SK-N-SH (cell line): ENCODE measurements around the gene EXOG. TPM values are rescaled to one million over a fixed set of nuclear protein-coding genes. Genes with fewer than 3 reads are reported as not detected.

Source experiments
- CTCF ChIA-PET: fragments of 300-600, 350-600 bp; formaldehyde crosslinking; extraction: SDS; loops from one replicate; lab custom pipeline; 2021; lab: Yijun Ruan, JAX
- POLR2A ChIA-PET: fragments of 350-600 bp; sonication (Branson Sonifier 250); formaldehyde crosslinking; extraction: SDS; loops from one replicate; lab custom pipeline; 2020; ENCODE audit warnings: antibody characterized with exemption, inconsistent platforms; lab: Yijun Ruan, JAX
- DNase-seq: peaks from one replicate; pipeline ENCODE4 v3.0.0; 2012
- H2AFZ ChIP-seq: fragments of 200-600 bp; sonication (generic); 2 replicates; pipeline ENCODE4 v1.8.1; 2016; ENCODE audit warnings: antibody characterized with exemption, mild to moderate bottlenecking, low read depth
- H3F3A ChIP-seq: fragments of 200-600 bp; sonication (generic); replicated peaks from 2 replicates; pipeline ENCODE3; 2016; ENCODE audit warnings: antibody characterized with exemption, mild to moderate bottlenecking; ENCODE audit not compliant: insufficient read depth
- H3K27ac ChIP-seq, 2 experiments: fragments of 200-500 bp in 1 of 2; fragments of 200-600 bp in 1 of 2; sonication (Bioruptor generic) in 1 of 2; sonication (generic), shearing (Covaris generic) in 1 of 2; 2 replicates each; pipeline versions ENCODE4 v1.5.1 to v1.6.1; 2014 to 2016; ENCODE audit warnings: low read depth in 2 of 2, inconsistent platforms in 1 of 2, low read length in 1 of 2, mild to moderate bottlenecking in 1 of 2, mixed read lengths in 1 of 2
- H3K27me3 ChIP-seq: fragments of 200-600 bp; sonication (generic), shearing (Covaris generic); 2 replicates; pipeline ENCODE4 v1.6.1; 2016; ENCODE audit warnings: mixed run types; ENCODE audit not compliant: insufficient read depth
- H3K36me3 ChIP-seq, 2 experiments: fragments of 200-500 bp in 1 of 2; fragments of 200-600 bp in 1 of 2; sonication (Bioruptor generic) in 1 of 2; sonication (generic) in 1 of 2; replicated peaks in 1 of 2; 2 replicates each; pipeline versions ENCODE3 to v1.5.1; 2014 to 2016; ENCODE audit warnings: low read length in 1 of 2, mild to moderate bottlenecking in 1 of 2; ENCODE audit not compliant: insufficient read depth in 2 of 2, control insufficient read depth in 1 of 2
- H3K4me1 ChIP-seq, 2 experiments: fragments of 200-500 bp in 1 of 2; fragments of 200-600 bp in 1 of 2; sonication (Bioruptor generic) in 1 of 2; sonication (generic), shearing (Covaris generic) in 1 of 2; 2 replicates each; pipeline versions ENCODE4 v1.5.1 to v1.6.1; 2014 to 2016; ENCODE audit warnings: low read depth in 1 of 2, low read length in 1 of 2, mixed run types in 1 of 2; ENCODE audit not compliant: insufficient read depth in 2 of 2, control insufficient read depth in 1 of 2
- H3K4me2 ChIP-seq: fragments of 200-600 bp; sonication (generic), shearing (Covaris generic); 2 replicates; pipeline ENCODE4 v1.6.1; 2017; ENCODE audit warnings: mixed run types
- H3K4me3 ChIP-seq, 2 experiments: fragments of 200-500 bp in 1 of 2; fragments of 200-600 bp in 1 of 2; sonication (Bioruptor generic) in 1 of 2; sonication (generic), shearing (Covaris generic) in 1 of 2; 2 replicates each; pipeline versions ENCODE4 v1.5.1 to v1.8.1; 2014 to 2016; ENCODE audit warnings: low read depth in 2 of 2, inconsistent platforms in 1 of 2, low read length in 1 of 2, mild to moderate bottlenecking in 1 of 2, mixed read lengths in 1 of 2, moderate library complexity in 1 of 2
- H3K79me2 ChIP-seq: fragments of 200-600 bp; sonication (generic); 2 replicates; pipeline ENCODE4 v1.8.1; 2017; ENCODE audit warnings: mild to moderate bottlenecking; ENCODE audit not compliant: insufficient read depth
- H3K9ac ChIP-seq: fragments of 200-600 bp; sonication (generic); 2 replicates; pipeline ENCODE4 v1.6.1; 2017; ENCODE audit warnings: mixed run types
- H3K9me2 ChIP-seq: fragments of 200-600 bp; sonication (generic); 2 replicates; pipeline ENCODE4 v1.6.1; 2017; ENCODE audit warnings: mixed run types
- H3K9me3 ChIP-seq: fragments of 200-600 bp; sonication (generic); 2 replicates; pipeline ENCODE4 v1.6.1; 2017; ENCODE audit warnings: mixed run types, mild to moderate bottlenecking, moderate library complexity
- H4K20me1 ChIP-seq: fragments of 200-600 bp; sonication (generic); 2 replicates; pipeline ENCODE4 v1.6.1; 2017; ENCODE audit warnings: mild to moderate bottlenecking, mixed run types; ENCODE audit not compliant: insufficient read depth
- CHD2 ChIP-seq: fragments of 150-350 bp; IDR thresholded peaks from 2 replicates; pipeline ENCODE4 v1.6.1; 2018; ENCODE audit warnings: low read length; ENCODE audit not compliant: partially characterized antibody
- CTCF ChIP-seq: fragments of 200-600 bp; sonication (generic); IDR thresholded peaks from 2 replicates; pipeline ENCODE4 v1.6.1; 2017; ENCODE audit warnings: antibody characterized with exemption, mild to moderate bottlenecking, moderate library complexity
- ELF1 ChIP-seq: IDR thresholded peaks from 2 replicates; pipeline ENCODE4 v1.4.0; 2012
- FOSL2 ChIP-seq: IDR thresholded peaks from 2 replicates; pipeline ENCODE4 v1.4.0; 2012; ENCODE audit warnings: low read depth, mild to moderate bottlenecking, moderate library complexity, borderline replicate concordance
- FOXM1 ChIP-seq: IDR thresholded peaks from 2 replicates; pipeline ENCODE4 v1.4.0; 2012; ENCODE audit warnings: low read depth, mild to moderate bottlenecking
- GABPA ChIP-seq: IDR thresholded peaks from 2 replicates; pipeline ENCODE4 v1.4.0; 2012; ENCODE audit warnings: low read depth, mild to moderate bottlenecking
- GATA2 ChIP-seq: sonication (generic); formaldehyde crosslinking; IDR thresholded peaks from 2 replicates; pipeline ENCODE4 v1.5.0; 2020; ENCODE audit warnings: mild to moderate bottlenecking, missing genetic modification reagents
- MEF2A ChIP-seq: IDR thresholded peaks from 2 replicates; pipeline ENCODE4 v1.4.0; 2012; ENCODE audit warnings: low read depth, borderline replicate concordance
- MXI1 ChIP-seq: IDR thresholded peaks from 2 replicates; pipeline ENCODE4 v1.6.1; 2012; ENCODE audit warnings: mild to moderate bottlenecking, low read depth, low read length, improper control_type of control experiment
- POLR2AphosphoS5 ChIP-seq: IDR thresholded peaks from 2 replicates; pipeline ENCODE4 v1.6.1; 2012; ENCODE audit warnings: low read depth, low read length
- RAD21 ChIP-seq: IDR thresholded peaks from 2 replicates; pipeline ENCODE4 v1.6.1; 2012; ENCODE audit warnings: mild to moderate bottlenecking, low read length
- RCOR1 ChIP-seq: fragments of 150-350 bp; IDR thresholded peaks from 2 replicates; pipeline ENCODE4 v1.6.1; 2017; ENCODE audit warnings: antibody characterized with exemption, low read length
- REST ChIP-seq: IDR thresholded peaks from 2 replicates; pipeline ENCODE4 v1.6.1; 2012; ENCODE audit warnings: mild to moderate bottlenecking, low read depth, low read length, moderate library complexity
- RFX5 ChIP-seq: IDR thresholded peaks from 2 replicates; pipeline ENCODE4 v1.6.1; 2012; ENCODE audit warnings: mild to moderate bottlenecking, improper control_type of control experiment, low read length
- SMC3 ChIP-seq: IDR thresholded peaks from 2 replicates; pipeline ENCODE4 v1.6.1; 2012; ENCODE audit warnings: low read depth, low read length, improper control_type of control experiment
- TAF1 ChIP-seq: IDR thresholded peaks from 2 replicates; pipeline ENCODE4 v1.6.1; 2012; ENCODE audit warnings: low read depth, mild to moderate bottlenecking, low read length, moderate library complexity, borderline replicate concordance
- USF1 ChIP-seq: IDR thresholded peaks from 2 replicates; pipeline ENCODE4 v1.4.0; 2012; ENCODE audit warnings: low read depth, borderline replicate concordance
- YY1 ChIP-seq: IDR thresholded peaks from 2 replicates; pipeline ENCODE4 v1.4.0; 2012; ENCODE audit warnings: low read depth, mild to moderate bottlenecking
- WGBS: methylation state at CpG from one replicate; pipeline ENCODE4 v1.1.6; 2017; ENCODE audit warnings: low lambda C conversion rate; 5-methylcytosine and 5-hydroxymethylcytosine counted together
- polyA plus RNA-seq, 3 experiments: library from polyadenylated mRNA; depleted of rRNA; stranded (reverse); fragments of >200 nt; gene quantifications; 2 replicates each; pipeline ENCODE4 v1.2.3, GENCODE V29; 2012
- TF ChIP-seq, protein P1 (sequence below): IDR thresholded peaks from 2 replicates; pipeline ENCODE4; 2012

Gene EXOG
- polyA plus RNA-seq, 1 of the 3 experiments (the other 2 are of a cell fraction), result 6.2 TPM

DNA sequence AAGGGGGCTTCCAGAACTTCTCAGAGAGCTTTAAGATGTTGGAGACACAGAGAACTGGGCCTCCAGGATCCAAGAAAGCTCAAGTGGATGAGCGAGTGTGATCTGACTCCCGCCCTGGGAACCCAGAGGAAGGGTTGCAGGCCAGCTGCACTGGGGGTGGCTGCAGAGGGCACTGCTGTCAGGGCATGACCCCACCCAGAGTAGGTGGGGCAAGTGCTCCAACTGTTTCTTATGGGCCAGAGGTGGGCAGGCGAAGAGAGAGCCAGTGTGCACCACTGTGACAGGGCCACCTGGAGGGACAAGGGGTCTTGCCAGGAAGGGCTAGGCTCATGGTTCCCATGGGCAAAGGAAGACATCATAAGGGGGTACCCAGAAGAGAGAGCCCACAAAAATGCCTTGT, 48.8 kb downstream of the EXOG start:
- Histone ChIP-seq H3K4me1 (peaks cover 0 to 22% of the 10 kb centered on the region in 2 experiments; a peak in 1 of 4 replicates), H2AFZ (no peak overlapping the region), H3K9me2 (no peaks in the 10 kb centered on the region), H3K36me3 (no peaks in the 10 kb centered on the region), H3K4me2 (no peak overlapping the region), H3K79me2 (no peaks in the 10 kb centered on the region), H3F3A (no peaks in the 10 kb centered on the region), H3K4me3 (no peak overlapping the region), H3K27me3 (no peaks in the 10 kb centered on the region), H4K20me1 (no peaks in the 10 kb centered on the region), H3K27ac (no peak overlapping the region), H3K9ac (no peak overlapping the region), H3K9me3 (no peaks in the 10 kb centered on the region)
- no peak for DNase-seq
- POLR2A ChIA-PET, result no interaction called here
- CTCF ChIA-PET, result interaction anchor here (2.0 to 2.3 kb wide), 2 partner anchors 17 to 106 kb away, joined by 6 to 11 read pairs; no protein-coding TSS in a partner anchor
- no peak for TF ChIP-seq FOSL2
- no peak for TF ChIP-seq USF1
- no peak for TF ChIP-seq POLR2AphosphoS5
- no peak for TF ChIP-seq REST
- TF ChIP-seq GABPA, result no peak
- no peak for TF ChIP-seq GATA2 (CRISPR knock-in tag)
- TF ChIP-seq ELF1, result no peak
- TF ChIP-seq RAD21, result no peak
- no peak for TF ChIP-seq MXI1
- TF ChIP-seq CTCF, result no peak
- TF ChIP-seq RCOR1, result no peak
- no peak for TF ChIP-seq CHD2
- no peak for TF ChIP-seq YY1
- no peak for TF ChIP-seq MEF2A
- no peak for TF ChIP-seq RFX5
- no peak for TF ChIP-seq FOXM1
- TF ChIP-seq SMC3, result no peak
- TF ChIP-seq TAF1, result no peak
- TF ChIP-seq, protein P1, sequence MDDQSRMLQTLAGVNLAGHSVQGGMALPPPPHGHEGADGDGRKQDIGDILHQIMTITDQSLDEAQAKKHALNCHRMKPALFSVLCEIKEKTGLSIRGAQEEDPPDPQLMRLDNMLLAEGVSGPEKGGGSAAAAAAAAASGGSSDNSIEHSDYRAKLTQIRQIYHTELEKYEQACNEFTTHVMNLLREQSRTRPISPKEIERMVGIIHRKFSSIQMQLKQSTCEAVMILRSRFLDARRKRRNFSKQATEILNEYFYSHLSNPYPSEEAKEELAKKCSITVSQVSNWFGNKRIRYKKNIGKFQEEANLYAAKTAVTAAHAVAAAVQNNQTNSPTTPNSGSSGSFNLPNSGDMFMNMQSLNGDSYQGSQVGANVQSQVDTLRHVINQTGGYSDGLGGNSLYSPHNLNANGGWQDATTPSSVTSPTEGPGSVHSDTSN, result no peak
- WGBS, result 87% methylated on average over 3 of the region's 3 CpGs
